DOHH2 (cell line): ENCODE results near the gene FAIM2.
A peak's percentile ranks its signal among the peaks of the same experiment; 100 is the strongest.

Experiments
- H3F3A ChIP-seq: fragments of 200-600 bp; sonication (generic), shearing (Covaris generic); 2 replicates; pipeline ENCODE4 v1.6.0; 2016; ENCODE audit warnings: antibody characterized with exemption, mild to moderate bottlenecking; ENCODE audit not compliant: control insufficient read depth, insufficient read depth
- H3K27ac ChIP-seq: fragments of 200-600 bp; sonication (generic); 2 replicates; pipeline ENCODE4 v1.5.1; 2014; ENCODE audit warnings: low read depth, mild to moderate bottlenecking, low read length, moderate library complexity
- H3K27me3 ChIP-seq: fragments of 200-600 bp; sonication (generic); 2 replicates; pipeline ENCODE4 v1.6.1; 2014; ENCODE audit warnings: mild to moderate bottlenecking, low read length, mixed read lengths; ENCODE audit not compliant: control insufficient read depth
- H3K36me3 ChIP-seq: fragments of 200-600 bp; sonication (generic); 2 replicates; pipeline ENCODE4 v1.6.1; 2014; ENCODE audit warnings: mild to moderate bottlenecking, low read length, moderate library complexity, mixed read lengths; ENCODE audit not compliant: control insufficient read depth
- H3K4me1 ChIP-seq: fragments of 200-600 bp; sonication (generic); 2 replicates; pipeline ENCODE4 v1.6.1; 2014; ENCODE audit warnings: mild to moderate bottlenecking, low read length, mixed read lengths; ENCODE audit not compliant: control insufficient read depth
- H3K4me2 ChIP-seq: fragments of 200-600 bp; sonication (generic); 2 replicates; pipeline ENCODE4 v1.6.0; 2014; ENCODE audit warnings: mild to moderate bottlenecking, low read length, moderate library complexity
- H3K4me3 ChIP-seq: fragments of 200-600 bp; sonication (generic); 2 replicates; pipeline ENCODE4 v1.5.1; 2014; ENCODE audit warnings: mild to moderate bottlenecking, low read length, mixed read lengths
- H3K79me2 ChIP-seq: fragments of 200-600 bp; sonication (generic); 2 replicates; pipeline ENCODE4 v1.6.1; 2014; ENCODE audit warnings: mild to moderate bottlenecking, low read length, mixed read lengths; ENCODE audit not compliant: control insufficient read depth
- H3K9me2 ChIP-seq: fragments of 200-600 bp; sonication (generic); replicated peaks from 2 replicates; pipeline ENCODE4 v1.6.1; 2014; ENCODE audit warnings: mild to moderate bottlenecking, low read length, mixed read lengths; ENCODE audit not compliant: control insufficient read depth
- H3K9me3 ChIP-seq: fragments of 200-600 bp; sonication (generic); 2 replicates; pipeline ENCODE4 v1.6.1; 2014; ENCODE audit warnings: antibody characterized with exemption, low read length, mixed read lengths; ENCODE audit not compliant: control insufficient read depth, insufficient read depth
- H4K20me1 ChIP-seq: fragments of 200-600 bp; sonication (generic); 2 replicates; pipeline ENCODE4 v1.6.0; 2014; ENCODE audit warnings: low read depth, mild to moderate bottlenecking, antibody characterized with exemption, low read length, moderate library complexity; ENCODE audit not compliant: control insufficient read depth, insufficient read depth
- CTCF ChIP-seq: fragments of 200-600 bp; sonication (generic); IDR thresholded peaks from one replicate; pipeline ENCODE4 v1.5.1; 2014; ENCODE audit warnings: antibody characterized with exemption, mild to moderate bottlenecking, low read depth, low read length; ENCODE audit not compliant: poor library complexity, severe bottlenecking
- EZH2phosphoT487 ChIP-seq: fragments of 200-600 bp; sonication (generic); IDR thresholded peaks from 2 replicates; pipeline ENCODE4 v1.6.1; 2017; ENCODE audit warnings: borderline replicate concordance, mild to moderate bottlenecking, antibody characterized with exemption, low read length, moderate library complexity, mixed read lengths

Gene FAIM2

DNA sequence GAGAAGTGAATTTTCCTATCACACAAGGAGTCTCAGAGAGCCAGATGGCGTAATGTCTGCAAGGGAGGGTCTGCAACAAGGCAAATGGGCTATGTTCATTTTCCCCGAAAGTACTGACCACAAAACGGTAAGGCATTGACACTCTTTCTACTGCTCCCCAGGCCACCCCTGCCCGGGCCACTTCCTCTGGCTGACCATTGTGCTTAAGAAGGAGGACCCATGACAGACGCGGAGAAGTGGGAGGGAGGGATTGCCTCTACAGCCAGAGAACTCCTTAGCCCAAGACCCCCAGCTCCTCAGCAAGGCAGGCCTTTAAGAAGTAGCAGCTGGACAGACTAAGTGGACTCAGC, 76.7 kb downstream of the FAIM2 start:
- no peaks in the 10 kb centered on the region for H3K9me2 ChIP-seq
- peak overlapping the region; percentile 95 for H3K4me3 ChIP-seq
- no peaks in the 10 kb centered on the region for H4K20me1 ChIP-seq
- H3K27me3 ChIP-seq, result no peaks in the 10 kb centered on the region
- H3K9me3 ChIP-seq, result no peaks in the 10 kb centered on the region
- TF ChIP-seq CTCF (no peak), EZH2phosphoT487 (no peak)
- H3K36me3 ChIP-seq, result no peaks in the 10 kb centered on the region; the same call in 1 of the 2 replicates
- peaks cover 42% of the 10 kb centered on the region for H3K79me2 ChIP-seq
- peaks cover 34% of the 10 kb centered on the region for H3K4me1 ChIP-seq
- no peaks in the 10 kb centered on the region for H3F3A ChIP-seq
- peak overlapping the region; percentile 96 for H3K4me2 ChIP-seq
- no peak overlapping the region for H3K27ac ChIP-seq

GRCh38 chr12:49825971-49826421, 77.7 kb downstream of the FAIM2 start:
- Histone ChIP-seq H3K36me3 (no peaks in the 10 kb centered on the region; the same call in 1 of the 2 replicates), H3K27ac (no peak overlapping the region), H3K79me2 (peaks cover 46% of the 10 kb centered on the region), H3K4me3 (no peak overlapping the region), H3K4me1 (peaks cover 44% of the 10 kb centered on the region), H3K4me2 (no peak overlapping the region), H3K27me3 (no peaks in the 10 kb centered on the region), H3F3A (no peaks in the 10 kb centered on the region), H4K20me1 (no peaks in the 10 kb centered on the region), H3K9me2 (no peaks in the 10 kb centered on the region), H3K9me3 (no peaks in the 10 kb centered on the region)
- TF ChIP-seq CTCF (no peak), EZH2phosphoT487 (no peak)

DNA sequence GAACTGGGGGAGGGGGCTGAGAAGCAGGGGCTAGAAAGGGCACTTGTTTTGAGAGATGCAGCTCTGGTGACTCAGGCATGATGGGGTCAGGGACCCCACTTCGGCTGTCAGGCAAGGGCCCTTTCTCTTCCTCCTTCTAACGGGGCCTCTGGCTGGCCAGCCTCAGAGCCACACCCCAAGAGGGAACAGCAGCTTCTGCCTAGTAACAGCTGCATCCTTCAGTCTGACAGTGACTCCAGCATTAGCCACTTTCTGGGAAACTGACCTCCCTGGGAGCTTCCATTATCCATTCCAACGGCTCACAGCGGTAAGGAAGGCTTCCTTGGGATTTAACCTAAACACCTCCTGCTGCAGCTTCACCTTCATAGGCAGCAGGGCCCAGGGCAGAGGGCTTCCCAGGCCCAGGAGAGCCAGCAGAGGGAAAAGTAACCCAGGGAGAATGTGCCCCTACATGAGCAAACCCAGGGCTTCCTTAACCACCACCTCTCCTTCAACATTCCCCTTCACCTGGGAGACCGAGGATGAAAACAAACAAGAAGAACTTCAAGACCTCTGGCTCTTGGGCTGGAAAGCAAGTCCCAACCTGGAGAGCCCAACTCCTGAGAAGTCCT, 78.2 kb downstream of the FAIM2 start:
- no peaks in the 10 kb centered on the region for H3K9me2 ChIP-seq
- no peaks in the 10 kb centered on the region for H3K27me3 ChIP-seq
- no peaks in the 10 kb centered on the region for H4K20me1 ChIP-seq
- H3K4me1 ChIP-seq, result peaks cover 49% of the 10 kb centered on the region
- peaks cover 50% of the 10 kb centered on the region for H3K79me2 ChIP-seq
- H3K36me3 ChIP-seq, result no peaks in the 10 kb centered on the region; the same call in 1 of the 2 replicates
- TF ChIP-seq EZH2phosphoT487 (no peak), CTCF (no peak)
- no peak overlapping the region for H3K4me3 ChIP-seq
- no peak overlapping the region for H3K4me2 ChIP-seq
- H3K27ac ChIP-seq, result no peak overlapping the region
- H3K9me3 ChIP-seq, result no peaks in the 10 kb centered on the region
- no peaks in the 10 kb centered on the region for H3F3A ChIP-seq
